Loucy (cell line): ENCODE measurements around the gene CHSY3.

Experiments
- EZH2phosphoT487 ChIP-seq: fragments of 200-600 bp; IDR thresholded peaks from 2 replicates; pipeline ENCODE4 v1.6.1; 2018; ENCODE audit warnings: antibody characterized with exemption, mild to moderate bottlenecking, moderate library complexity, borderline replicate concordance
- TF ChIP-seq, protein P1 (sequence below): fragments of 200-600 bp; sonication (generic); conservative IDR thresholded peaks from 2 replicates; pipeline ENCODE4 v1.5.1; 2014; ENCODE audit warnings: mild to moderate bottlenecking, antibody characterized with exemption, low read length

DNA sequence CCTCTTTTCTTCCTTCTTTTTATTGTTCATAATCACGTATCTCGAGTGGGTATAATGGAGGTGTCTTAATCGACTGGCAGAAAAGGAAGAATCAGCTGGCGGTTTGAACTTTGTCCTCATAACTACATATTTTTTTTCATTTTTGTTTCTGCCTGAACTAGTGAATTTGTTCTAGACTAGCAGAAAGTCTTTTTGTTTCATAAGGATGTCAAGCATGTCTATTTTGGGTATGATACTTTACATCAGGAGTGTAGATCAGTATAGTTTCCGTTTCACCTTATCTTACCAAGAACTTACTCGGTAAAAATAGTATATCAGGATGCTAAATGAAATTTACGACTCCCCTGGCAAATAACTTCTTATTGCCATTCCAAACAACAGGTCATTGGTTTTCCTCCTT, 278.9 kb downstream of the CHSY3 start:
- TF ChIP-seq, protein P1, sequence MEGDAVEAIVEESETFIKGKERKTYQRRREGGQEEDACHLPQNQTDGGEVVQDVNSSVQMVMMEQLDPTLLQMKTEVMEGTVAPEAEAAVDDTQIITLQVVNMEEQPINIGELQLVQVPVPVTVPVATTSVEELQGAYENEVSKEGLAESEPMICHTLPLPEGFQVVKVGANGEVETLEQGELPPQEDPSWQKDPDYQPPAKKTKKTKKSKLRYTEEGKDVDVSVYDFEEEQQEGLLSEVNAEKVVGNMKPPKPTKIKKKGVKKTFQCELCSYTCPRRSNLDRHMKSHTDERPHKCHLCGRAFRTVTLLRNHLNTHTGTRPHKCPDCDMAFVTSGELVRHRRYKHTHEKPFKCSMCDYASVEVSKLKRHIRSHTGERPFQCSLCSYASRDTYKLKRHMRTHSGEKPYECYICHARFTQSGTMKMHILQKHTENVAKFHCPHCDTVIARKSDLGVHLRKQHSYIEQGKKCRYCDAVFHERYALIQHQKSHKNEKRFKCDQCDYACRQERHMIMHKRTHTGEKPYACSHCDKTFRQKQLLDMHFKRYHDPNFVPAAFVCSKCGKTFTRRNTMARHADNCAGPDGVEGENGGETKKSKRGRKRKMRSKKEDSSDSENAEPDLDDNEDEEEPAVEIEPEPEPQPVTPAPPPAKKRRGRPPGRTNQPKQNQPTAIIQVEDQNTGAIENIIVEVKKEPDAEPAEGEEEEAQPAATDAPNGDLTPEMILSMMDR, result no peak
- no peak for TF ChIP-seq EZH2phosphoT487
